Measurements from ENCODE around the gene NR0B2. TPM values are rescaled to one million over a fixed set of nuclear protein-coding genes. Genes with fewer than 3 reads are reported as not detected.

Gene NR0B2
- total RNA-seq, 1 donor from 2014 or later = not detected

DNA sequence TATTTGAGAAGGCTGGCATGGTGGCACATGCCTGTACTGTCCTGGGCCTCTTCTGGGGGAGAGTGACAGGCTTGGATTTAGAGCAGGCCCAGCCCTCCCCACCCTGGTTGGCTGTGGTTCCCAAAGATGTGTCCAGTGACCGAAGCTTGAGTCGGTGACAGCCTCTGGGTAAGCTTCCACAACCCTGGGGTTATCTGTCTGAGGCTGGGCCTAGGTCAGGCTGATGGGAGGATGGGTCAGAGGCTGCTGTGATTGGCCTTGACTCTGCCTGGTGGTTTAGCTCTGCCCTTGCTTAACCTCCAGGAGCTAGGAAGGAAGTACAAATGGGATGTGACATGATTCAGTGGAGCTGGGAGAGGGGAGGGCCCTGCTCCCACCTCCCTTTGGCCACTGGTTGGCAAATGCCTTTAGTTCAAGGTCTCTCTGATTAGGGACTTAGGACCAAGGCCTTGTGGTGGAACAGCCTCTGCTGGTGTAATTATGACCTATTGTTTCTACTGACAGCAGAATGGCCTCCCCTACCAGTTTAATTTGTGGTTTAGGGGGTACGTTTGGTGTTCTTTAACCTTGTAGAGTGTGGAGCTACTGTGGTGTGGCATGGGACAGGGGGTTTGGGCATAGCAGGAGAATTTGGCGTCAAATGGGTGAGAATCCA, 24.4 kb upstream of the NR0B2 start:
- no peak for TF ChIP-seq EZH2 (IDR thresholded peaks at IDR 0.05; ENCODE audit: insufficient read depth, low read length)
- TF ChIP-seq, protein P1, sequence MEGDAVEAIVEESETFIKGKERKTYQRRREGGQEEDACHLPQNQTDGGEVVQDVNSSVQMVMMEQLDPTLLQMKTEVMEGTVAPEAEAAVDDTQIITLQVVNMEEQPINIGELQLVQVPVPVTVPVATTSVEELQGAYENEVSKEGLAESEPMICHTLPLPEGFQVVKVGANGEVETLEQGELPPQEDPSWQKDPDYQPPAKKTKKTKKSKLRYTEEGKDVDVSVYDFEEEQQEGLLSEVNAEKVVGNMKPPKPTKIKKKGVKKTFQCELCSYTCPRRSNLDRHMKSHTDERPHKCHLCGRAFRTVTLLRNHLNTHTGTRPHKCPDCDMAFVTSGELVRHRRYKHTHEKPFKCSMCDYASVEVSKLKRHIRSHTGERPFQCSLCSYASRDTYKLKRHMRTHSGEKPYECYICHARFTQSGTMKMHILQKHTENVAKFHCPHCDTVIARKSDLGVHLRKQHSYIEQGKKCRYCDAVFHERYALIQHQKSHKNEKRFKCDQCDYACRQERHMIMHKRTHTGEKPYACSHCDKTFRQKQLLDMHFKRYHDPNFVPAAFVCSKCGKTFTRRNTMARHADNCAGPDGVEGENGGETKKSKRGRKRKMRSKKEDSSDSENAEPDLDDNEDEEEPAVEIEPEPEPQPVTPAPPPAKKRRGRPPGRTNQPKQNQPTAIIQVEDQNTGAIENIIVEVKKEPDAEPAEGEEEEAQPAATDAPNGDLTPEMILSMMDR (IDR thresholded peaks at IDR 0.05; ENCODE audit: insufficient read depth, low read depth, low read length) = no peak
- peaks cover 10% of the 10 kb centered on the region for H3K4me1 ChIP-seq (ENCODE audit: insufficient read depth, low read length)
- H3K9ac ChIP-seq (ENCODE audit: low read length) = no peak overlapping the region
- no peaks in the 10 kb centered on the region for H3K9me3 ChIP-seq (ENCODE audit: insufficient read depth, low read depth, low read length)
- peaks cover 28% of the 10 kb centered on the region for H3K36me3 ChIP-seq (ENCODE audit: insufficient read depth, low read length)
- H3K27ac Mint-ChIP-seq (ENCODE audit: unreplicated experiment) = peak overlapping the region; percentile 67
- H3K4me3 ChIP-seq (ENCODE audit: insufficient read depth, low read depth, low read length) = no peak overlapping the region
- no peak for DNase-seq (ENCODE audit: low read depth)
- no peak overlapping the region for H3K4me2 ChIP-seq (ENCODE audit: low read length)
- no peak overlapping the region for H2AFZ ChIP-seq (ENCODE audit: low read depth, low read length)
- peak overlapping the region; percentile 56 for H3K4me3 Mint-ChIP-seq (ENCODE audit: unreplicated experiment)
- peaks cover 30% of the 10 kb centered on the region for H3K36me3 Mint-ChIP-seq (ENCODE audit: low read depth, unreplicated experiment)
- H3K27me3 ChIP-seq (ENCODE audit: insufficient read depth, low read length) = no peaks in the 10 kb centered on the region
- peaks cover 10% of the 10 kb centered on the region for H3K4me1 Mint-ChIP-seq (ENCODE audit: low read depth, unreplicated experiment)
- H3K9me3 Mint-ChIP-seq (ENCODE audit: unreplicated experiment) = no peaks in the 10 kb centered on the region
- peaks cover 1% of the 10 kb centered on the region for H4K20me1 ChIP-seq (ENCODE audit: insufficient read depth, low read length)
- no peak overlapping the region for H3K27ac ChIP-seq (ENCODE audit: low read depth, low read length)
- H3K27me3 Mint-ChIP-seq (ENCODE audit: low read depth, unreplicated experiment) = no peaks in the 10 kb centered on the region
- no peak for FAIRE-seq
- peaks cover 59% of the 10 kb centered on the region for H3K79me2 ChIP-seq (ENCODE audit: insufficient read depth, low read length)

DNA sequence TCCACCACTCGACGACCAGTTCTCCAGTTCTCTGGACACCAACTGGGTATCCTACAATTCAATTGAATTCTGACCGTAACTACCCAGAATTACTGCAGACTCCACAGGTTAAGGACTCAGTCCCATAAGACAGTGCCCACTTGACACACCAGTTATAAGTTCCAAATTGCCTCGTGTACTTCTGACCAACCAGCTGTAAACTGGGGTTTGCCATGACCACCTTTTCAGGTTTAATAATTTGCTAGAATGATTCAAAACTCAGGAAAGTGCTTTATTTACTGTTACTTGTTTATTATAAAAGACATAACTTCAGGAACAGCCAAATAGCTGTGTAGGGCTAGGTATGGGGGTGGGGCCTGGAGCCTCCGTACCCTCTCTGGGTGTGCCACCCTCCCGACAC, 23.0 kb upstream of the NR0B2 start:
- no peak for FAIRE-seq
- no peak for DNase-seq (ENCODE audit: low read depth)
- no peaks in the 10 kb centered on the region for H3K27me3 Mint-ChIP-seq (ENCODE audit: low read depth, unreplicated experiment)
- Histone ChIP-seq H3K79me2 (ENCODE audit: insufficient read depth, low read length) (peaks cover 70% of the 10 kb centered on the region), H3K27ac (ENCODE audit: low read depth, low read length) (no peak overlapping the region), H3K36me3 (ENCODE audit: insufficient read depth, low read length) (peaks cover 27% of the 10 kb centered on the region), H2AFZ (ENCODE audit: low read depth, low read length) (no peak overlapping the region), H3K4me1 (ENCODE audit: insufficient read depth, low read length) (peaks cover 10% of the 10 kb centered on the region), H4K20me1 (ENCODE audit: insufficient read depth, low read length) (peaks cover 11% of the 10 kb centered on the region), H3K4me2 (ENCODE audit: low read length) (no peak overlapping the region), H3K4me3 (ENCODE audit: insufficient read depth, low read depth, low read length) (no peak overlapping the region), H3K9me3 (ENCODE audit: insufficient read depth, low read depth, low read length) (no peaks in the 10 kb centered on the region), H3K27me3 (ENCODE audit: insufficient read depth, low read length) (no peaks in the 10 kb centered on the region), H3K9ac (ENCODE audit: low read length) (no peak overlapping the region)
- no peak overlapping the region for H3K27ac Mint-ChIP-seq (ENCODE audit: unreplicated experiment)
- peaks cover 24% of the 10 kb centered on the region for H3K36me3 Mint-ChIP-seq (ENCODE audit: low read depth, unreplicated experiment)
- no peaks in the 10 kb centered on the region for H3K9me3 Mint-ChIP-seq (ENCODE audit: unreplicated experiment)
- peaks cover 10% of the 10 kb centered on the region for H3K4me1 Mint-ChIP-seq (ENCODE audit: low read depth, unreplicated experiment)
- H3K4me3 Mint-ChIP-seq (ENCODE audit: unreplicated experiment) = no peak overlapping the region
- TF ChIP-seq EZH2 (IDR thresholded peaks at IDR 0.05; ENCODE audit: insufficient read depth, low read length) = no peak
- TF ChIP-seq, protein P1 (IDR thresholded peaks at IDR 0.05; ENCODE audit: insufficient read depth, low read depth, low read length) = no peak

DNA sequence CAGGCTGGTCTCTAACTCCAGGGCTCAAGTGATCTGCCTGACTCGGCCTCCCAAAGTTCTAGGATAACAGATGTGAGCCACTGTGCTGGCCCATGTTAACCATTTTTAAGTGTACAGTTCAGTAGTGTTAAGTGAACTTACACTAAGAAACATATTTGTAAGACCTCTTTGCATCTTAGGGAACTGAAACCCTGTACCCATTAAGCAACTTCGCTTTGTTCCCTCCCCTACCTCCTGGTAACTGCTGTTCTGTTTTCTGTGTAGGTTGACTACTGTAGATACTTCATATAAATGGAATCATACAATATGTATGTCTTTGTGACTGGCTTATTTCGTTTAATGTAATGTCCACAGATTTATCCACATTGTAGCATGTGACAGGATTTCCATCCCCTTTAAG, 18.8 kb upstream of the NR0B2 start:
- no peaks in the 10 kb centered on the region for H3K9me3 Mint-ChIP-seq (ENCODE audit: unreplicated experiment)
- Histone ChIP-seq H3K36me3 (ENCODE audit: insufficient read depth, low read length) (peaks cover 36% of the 10 kb centered on the region), H4K20me1 (ENCODE audit: insufficient read depth, low read length) (peaks cover 26% of the 10 kb centered on the region), H3K4me3 (ENCODE audit: insufficient read depth, low read depth, low read length) (no peak overlapping the region), H3K4me1 (ENCODE audit: insufficient read depth, low read length) (no peaks in the 10 kb centered on the region), H3K27me3 (ENCODE audit: insufficient read depth, low read length) (no peaks in the 10 kb centered on the region), H3K4me2 (ENCODE audit: low read length) (no peak overlapping the region), H3K9me3 (ENCODE audit: insufficient read depth, low read depth, low read length) (no peaks in the 10 kb centered on the region), H3K9ac (ENCODE audit: low read length) (no peak overlapping the region), H2AFZ (ENCODE audit: low read depth, low read length) (no peak overlapping the region), H3K27ac (ENCODE audit: low read depth, low read length) (no peak overlapping the region), H3K79me2 (ENCODE audit: insufficient read depth, low read length) (peaks cover 65% of the 10 kb centered on the region)
- DNase-seq (ENCODE audit: low read depth) (no peak), FAIRE-seq (no peak)
- no peak for TF ChIP-seq EZH2 (IDR thresholded peaks at IDR 0.05; ENCODE audit: insufficient read depth, low read length)
- TF ChIP-seq, protein P1 (IDR thresholded peaks at IDR 0.05; ENCODE audit: insufficient read depth, low read depth, low read length) = no peak
- no peak overlapping the region for H3K27ac Mint-ChIP-seq (ENCODE audit: unreplicated experiment)
- H3K4me1 Mint-ChIP-seq (ENCODE audit: low read depth, unreplicated experiment) = no peaks in the 10 kb centered on the region
- no peaks in the 10 kb centered on the region for H3K27me3 Mint-ChIP-seq (ENCODE audit: low read depth, unreplicated experiment)
- peaks cover 27% of the 10 kb centered on the region for H3K36me3 Mint-ChIP-seq (ENCODE audit: low read depth, unreplicated experiment)
- no peak overlapping the region for H3K4me3 Mint-ChIP-seq (ENCODE audit: unreplicated experiment)

All from astrocyte (in vitro differentiated cells and primary cell).